ENCODE results near the gene SLC27A4. TPM values are rescaled to one million over a fixed set of nuclear protein-coding genes. Genes with fewer than 3 reads are reported as not detected.

Gene SLC27A4
- total RNA-seq, 4 donors from 2014 or later = 13.2 to 25.4 (median 16.1) TPM

- DNase-seq (ENCODE audit: low spot score) (no peak), ATAC-seq (ENCODE audit: low FRiP score) (no peak)
- no peak for TF ChIP-seq CTCF (IDR thresholded peaks at IDR 0.05)
Measured at GRCh38 chr9:128408963-128409431, 68.7 kb downstream of the SLC27A4 start.

- TF ChIP-seq CTCF (IDR thresholded peaks at IDR 0.05) = no peak
- ATAC-seq (ENCODE audit: low FRiP score) = no peak
- DNase-seq (ENCODE audit: low spot score) = no peak
Measured at GRCh38 chr9:128409450-128409849, 69.1 kb downstream of the SLC27A4 start.

GRCh38 chr9:128409978-128410377, 69.7 kb downstream of the SLC27A4 start:
- ATAC-seq (ENCODE audit: low FRiP score) = no peak

More at GRCh38 chr9:128409978-128410377, 69.7 kb downstream of the SLC27A4 start:
- TF ChIP-seq CTCF (IDR thresholded peaks at IDR 0.05) = no peak
- DNase-seq (ENCODE audit: low spot score) = no peak

Other genes with a start within 250 kb of the SLC27A4 start
- 10 to 100 TPM; 34.6 to 59.4 (median 53.0) TPM for gene PTGES2, start 212.8 kb upstream of the SLC27A4 start, total RNA-seq
- 1 to 10 TPM in 2 of 4 donors, not detected in 2; 1.7 TPM for gene LCN2, start 191.1 kb upstream of the SLC27A4 start, total RNA-seq
- 100 to 1,000 TPM; 117 to 174 (median 138) TPM for gene BBLN, start 180.3 kb upstream of the SLC27A4 start, total RNA-seq
- 10 to 100 TPM; 40.1 to 70.1 (median 52.5) TPM for gene CIZ1, start 149.0 kb upstream of the SLC27A4 start, total RNA-seq
- 10 to 100 TPM in 3 of 4 donors, 1 to 10 TPM in 1; 4.0 to 60.5 (median 20.0) TPM for gene DNM1, start 137.1 kb upstream of the SLC27A4 start, total RNA-seq
- gene GOLGA2, start 64.5 kb upstream of the SLC27A4 start, total RNA-seq = 10 to 100 TPM; 63.0 to 99.8 (median 75.9) TPM
- gene SWI5, start 64.3 kb upstream of the SLC27A4 start, total RNA-seq = 10 to 100 TPM in 3 of 4 donors, 1 to 10 TPM in 1; 10.0 to 33.3 (median 25.2) TPM
- gene TRUB2, start 18.1 kb upstream of the SLC27A4 start, total RNA-seq = 10 to 100 TPM in 2 of 4 donors, 1 to 10 TPM in 2; 9.1 to 10.3 (median 9.9) TPM
- gene COQ4, start 17.7 kb upstream of the SLC27A4 start, total RNA-seq = 10 to 100 TPM; 30.6 to 34.7 (median 32.8) TPM
- gene URM1, start 30.8 kb downstream of the SLC27A4 start, total RNA-seq = 10 to 100 TPM; 19.8 to 26.0 (median 23.8) TPM
- gene CERCAM, start 80.3 kb downstream of the SLC27A4 start, total RNA-seq = 10 to 100 TPM; 18.5 to 51.9 (median 24.1) TPM
- 10 to 100 TPM; 16.8 to 27.1 (median 20.8) TPM for gene ODF2, start 115.5 kb downstream of the SLC27A4 start, total RNA-seq
- gene GLE1, start 164.2 kb downstream of the SLC27A4 start, total RNA-seq = 10 to 100 TPM; 13.0 to 22.4 (median 19.9) TPM
- 100 to 1,000 TPM; 231 to 381 (median 300) TPM for gene SPTAN1, start 212.1 kb downstream of the SLC27A4 start, total RNA-seq

Measured in omental fat pad (tissue), 4 donors.